Lower lobe of right lung (tissue), 2 donors: ENCODE data around the gene ASB10. TPM values are rescaled to one million over a fixed set of nuclear protein-coding genes. Genes with fewer than 3 reads are reported as not detected.

Experiments used
- ATAC-seq, 2 donors: fragments of 200-7000 bp; cut with Tn5 transposase; one replicate each; pipeline ENCODE4 v1.9.1; 2020 to 2022; ENCODE audit warnings: mild to moderate bottlenecking in 2 of 2, moderate library complexity in 2 of 2
- DNase-seq: peaks from one replicate; pipeline ENCODE4 v3.0.0-alpha.2; 2020
- H3K27ac ChIP-seq: fragments of 200-600 bp; one replicate; pipeline ENCODE4 v1.8.0; 2022
- H3K27me3 ChIP-seq: fragments of 200-600 bp; one replicate; pipeline ENCODE4 v1.8.0; 2022; ENCODE audit warnings: low read depth
- H3K36me3 ChIP-seq: fragments of 200-600 bp; one replicate; pipeline ENCODE4 v1.8.0; 2022; ENCODE audit warnings: mild to moderate bottlenecking
- H3K4me1 ChIP-seq: fragments of 200-600 bp; one replicate; pipeline ENCODE4 v1.8.0; 2022
- H3K4me3 ChIP-seq: fragments of 200-600 bp; one replicate; pipeline ENCODE4 v1.8.0; 2022; ENCODE audit warnings: mild to moderate bottlenecking
- H3K9me3 ChIP-seq: fragments of 200-600 bp; one replicate; pipeline ENCODE4 v1.8.0; 2022
- intact Hi-C: fragments of 100-400 bp; cut with DNase I; formaldehyde crosslinking; loops from one replicate; pipeline ENCODE4 v1.11.0; 2022
- total RNA-seq: library from RNA; stranded (reverse); fragmentation: NEBNext Ultra II Directional; extraction: Animal tissue kit (Norgen Biotek cat#: 25700); gene quantifications from one replicate; pipeline ENCODE4 v1.2.1, GENCODE V29; 2021
- TF ChIP-seq, protein P1 (sequence below): fragments of 200-600 bp; IDR thresholded peaks from one replicate; pipeline ENCODE4 v1.8.0; 2022; ENCODE audit warnings: antibody characterized with exemption, mild to moderate bottlenecking
- donor health status: DM: no; HTN: yes; CAD: no; lungs with severe emphysema.

ASB10 gene
- total RNA-seq, 1 donor from 2014 or later, result not detected

DNA sequence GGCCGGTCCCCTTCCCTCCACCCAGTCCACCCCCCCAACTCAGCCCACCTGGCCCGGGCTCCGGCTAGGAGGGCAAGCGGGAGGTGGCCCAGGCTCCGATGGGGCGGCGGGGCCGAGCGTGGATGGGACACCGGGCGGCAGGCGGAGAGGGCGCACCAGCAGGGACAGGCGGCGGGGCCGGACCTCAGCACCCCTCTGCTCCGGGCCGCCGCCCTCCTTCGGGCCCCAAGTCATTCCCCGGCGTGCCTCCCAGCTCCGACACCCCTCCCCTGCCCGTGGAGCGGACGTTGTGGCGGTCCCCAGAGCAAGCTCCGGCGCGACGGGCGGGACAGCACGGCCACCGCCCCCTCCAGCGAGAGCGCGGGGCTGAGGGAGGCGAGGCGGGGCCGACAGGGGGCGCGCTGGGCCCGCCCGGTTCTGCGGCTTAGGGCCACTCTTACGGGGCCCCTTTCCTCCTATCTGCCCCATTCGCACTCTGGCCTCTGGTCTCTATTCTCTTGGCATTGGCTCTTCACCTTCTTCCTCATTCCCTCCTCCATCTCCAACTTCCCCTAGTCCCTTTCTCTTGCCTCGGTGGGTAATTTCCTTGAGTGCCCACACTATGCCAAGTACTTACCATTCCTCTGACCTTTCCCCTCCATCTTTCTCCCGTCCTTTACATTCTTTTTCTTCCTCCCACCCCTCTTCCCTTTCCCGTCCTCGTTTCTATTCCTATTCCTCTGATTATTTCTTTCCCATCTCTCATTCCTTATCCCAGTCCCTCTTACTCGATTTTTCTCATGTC is 18.9 kb downstream of the ASB10 start:
- Histone ChIP-seq H3K27ac (no peak overlapping the region), H3K4me1 (peaks cover 19% of the 10 kb centered on the region), H3K27me3 (peaks cover 70% of the 10 kb centered on the region), H3K36me3 (no peaks in the 10 kb centered on the region), H3K4me3 (peak overlapping the region; percentile 52), H3K9me3 (no peaks in the 10 kb centered on the region)
- DNase-seq (peak; percentile 54), ATAC-seq (peak; percentile 80 to 81)
- intact Hi-C loops, result no loop called here
- TF ChIP-seq, protein P1, sequence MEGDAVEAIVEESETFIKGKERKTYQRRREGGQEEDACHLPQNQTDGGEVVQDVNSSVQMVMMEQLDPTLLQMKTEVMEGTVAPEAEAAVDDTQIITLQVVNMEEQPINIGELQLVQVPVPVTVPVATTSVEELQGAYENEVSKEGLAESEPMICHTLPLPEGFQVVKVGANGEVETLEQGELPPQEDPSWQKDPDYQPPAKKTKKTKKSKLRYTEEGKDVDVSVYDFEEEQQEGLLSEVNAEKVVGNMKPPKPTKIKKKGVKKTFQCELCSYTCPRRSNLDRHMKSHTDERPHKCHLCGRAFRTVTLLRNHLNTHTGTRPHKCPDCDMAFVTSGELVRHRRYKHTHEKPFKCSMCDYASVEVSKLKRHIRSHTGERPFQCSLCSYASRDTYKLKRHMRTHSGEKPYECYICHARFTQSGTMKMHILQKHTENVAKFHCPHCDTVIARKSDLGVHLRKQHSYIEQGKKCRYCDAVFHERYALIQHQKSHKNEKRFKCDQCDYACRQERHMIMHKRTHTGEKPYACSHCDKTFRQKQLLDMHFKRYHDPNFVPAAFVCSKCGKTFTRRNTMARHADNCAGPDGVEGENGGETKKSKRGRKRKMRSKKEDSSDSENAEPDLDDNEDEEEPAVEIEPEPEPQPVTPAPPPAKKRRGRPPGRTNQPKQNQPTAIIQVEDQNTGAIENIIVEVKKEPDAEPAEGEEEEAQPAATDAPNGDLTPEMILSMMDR, result peak; percentile 66

DNA sequence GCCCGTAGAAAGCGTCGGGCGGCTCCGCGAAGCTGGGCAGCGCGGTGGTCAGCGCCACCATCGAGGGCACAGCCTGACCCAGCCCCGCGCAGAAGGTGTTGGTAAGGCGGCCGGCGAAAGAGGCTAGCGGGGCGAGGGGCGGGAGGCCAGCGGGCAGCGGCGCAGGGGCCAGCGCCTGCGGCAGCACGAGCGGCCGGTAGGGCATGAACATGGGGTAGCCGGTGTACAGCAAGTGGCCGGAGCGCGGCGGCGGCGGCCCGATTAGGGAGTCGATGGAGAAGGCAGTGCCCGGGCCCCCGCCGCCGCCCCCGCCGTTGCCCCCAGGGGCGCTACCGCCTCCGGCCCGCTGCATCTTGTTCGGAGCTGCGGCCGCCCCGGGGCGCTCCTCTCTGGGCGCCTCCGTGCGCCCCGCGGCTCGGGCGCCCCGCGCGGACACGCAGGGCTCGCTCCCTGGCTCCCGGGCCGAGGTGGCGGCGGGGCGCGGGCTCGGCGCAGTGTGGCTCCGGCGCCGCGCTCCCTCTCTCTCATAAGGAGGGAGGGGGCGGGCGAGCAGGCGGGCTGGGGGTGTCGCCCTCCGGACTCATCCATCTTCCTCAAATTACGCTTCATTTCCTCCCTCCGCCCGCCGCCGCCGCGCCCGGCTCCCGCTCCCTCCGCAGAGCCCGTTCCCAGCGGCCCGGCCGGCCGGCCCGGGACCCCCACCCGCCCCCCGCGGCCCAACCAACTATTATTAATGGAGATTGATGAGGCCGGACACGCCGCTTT is 19.7 kb downstream of the ASB10 start, which contains the start of gene GBX1:
TSS of gene GBX1 (minus strand) at position 498 of the 765 bp plus-strand sequence. CDS start at position 352, 146 bp downstream.
- ATAC-seq (peak; percentile 57 to 63), DNase-seq (peak; percentile 52)
- Histone ChIP-seq H3K9me3 (no peaks in the 10 kb centered on the region), H3K27ac (no peak within 1 kb of the TSS), H3K36me3 (no peaks in the 10 kb centered on the region), H3K27me3 (peaks cover 75% of the 10 kb centered on the region), H3K4me1 (peaks cover 19% of the 10 kb centered on the region), H3K4me3 (peak within 1 kb of the TSS; percentile 52)
- TF ChIP-seq, protein P1, result peak; percentile 13
- intact Hi-C loops, result no loop called here

DNA sequence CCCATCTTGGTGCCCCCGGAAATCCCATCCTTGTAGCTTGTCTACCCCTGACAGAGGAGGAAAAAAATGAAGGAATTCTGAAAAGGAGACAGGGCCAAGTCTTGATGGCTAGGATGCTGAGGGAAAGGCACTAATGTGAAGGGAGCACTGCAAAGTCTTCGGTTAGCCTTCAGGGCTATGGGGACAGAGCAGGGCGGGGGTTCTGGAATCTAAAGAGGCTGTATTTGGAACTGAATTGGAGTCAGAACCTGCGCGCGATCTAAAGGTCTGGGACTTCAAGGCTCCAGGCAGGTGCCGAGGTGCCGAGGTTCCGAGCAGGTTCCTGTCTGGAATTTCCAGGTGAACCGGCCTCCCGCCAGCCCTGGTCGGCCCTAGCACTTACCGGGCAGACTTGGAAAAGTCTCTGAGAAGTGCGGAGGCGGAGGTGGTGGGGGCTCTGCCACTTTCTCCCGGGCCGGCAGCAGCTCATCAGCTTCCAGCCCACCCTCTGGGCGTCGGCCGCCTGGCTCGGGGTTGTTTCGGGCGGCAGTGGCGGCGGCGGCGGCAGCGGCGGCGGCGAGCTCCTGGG is 20.3 kb downstream of the ASB10 start:
- ATAC-seq (peak in 1 of 2 donors; percentile 4), DNase-seq (no peak)
- no peaks in the 10 kb centered on the region for H3K36me3 ChIP-seq
- no peak overlapping the region for H3K27ac ChIP-seq
- peaks cover 19% of the 10 kb centered on the region for H3K4me1 ChIP-seq
- H3K4me3 ChIP-seq, result peak overlapping the region; percentile 52
- no peaks in the 10 kb centered on the region for H3K9me3 ChIP-seq
- peaks cover 75% of the 10 kb centered on the region for H3K27me3 ChIP-seq
- intact Hi-C loops, result no loop called here
- TF ChIP-seq, protein P1, result no peak

DNA sequence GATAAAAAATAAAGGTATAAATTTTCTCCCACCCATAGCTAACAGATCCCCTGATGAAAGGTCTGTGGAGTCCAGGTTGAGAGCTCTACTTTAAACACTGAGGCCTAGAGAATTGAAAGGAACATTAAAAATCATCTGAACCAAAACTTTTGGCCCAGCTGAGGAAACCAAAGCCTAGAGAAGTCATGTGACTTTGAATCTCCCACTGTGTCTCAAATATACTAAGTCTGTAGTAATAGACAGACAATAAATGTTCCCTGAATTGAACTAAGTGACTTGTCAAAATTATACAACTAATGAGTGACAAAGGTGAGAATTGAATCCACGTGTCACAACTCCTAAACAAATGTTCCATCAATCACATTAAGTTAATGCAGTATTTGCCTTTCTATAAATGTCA is 25.3 kb downstream of the ASB10 start:
- intact Hi-C loops, result no loop called here
- peaks cover 33% of the 10 kb centered on the region for H3K27me3 ChIP-seq
- DNase-seq, result no peak

More for the DNA sequence above, 25.3 kb downstream of the ASB10 start:
- peaks cover 4% of the 10 kb centered on the region for H3K4me1 ChIP-seq
- H3K27ac ChIP-seq, result no peak overlapping the region
- H3K36me3 ChIP-seq, result no peaks in the 10 kb centered on the region
- TF ChIP-seq, protein P1, result no peak
- no peak overlapping the region for H3K4me3 ChIP-seq
- no peaks in the 10 kb centered on the region for H3K9me3 ChIP-seq
- no peak for ATAC-seq
